ENCODE results near the gene PPM1N.

The PPM1N gene

GRCh38 chr19:45542234-45542668 lies 44.0 kb downstream of the PPM1N start:
- DNase-seq (ENCODE audit: low spot score): no peak

GRCh38 chr19:45547211-45547770 lies 49.0 kb downstream of the PPM1N start:
- DNase-seq (ENCODE audit: low spot score): no peak

- DNase-seq (ENCODE audit: low spot score): peak; percentile 48
These were observed 49.8 kb downstream of the PPM1N start for GRCh38 chr19:45547965-45548609.
